GM19463 (cell line): ENCODE results near the gene PI4KA.
"Not testable (repeated sequence)": the region's sequence is repeated elsewhere in the genome, so short reads cannot be mapped to it uniquely, and the experiment has no call there.

Source experiments
- ATAC-seq: cut with Tn5 transposase; IDR thresholded peaks from one replicate; pipeline ENCODE4 v1.9.1; 2021; ENCODE audit warnings: mild to moderate bottlenecking, moderate library complexity; ENCODE audit not compliant: unreplicated experiment

Gene PI4KA

DNA sequence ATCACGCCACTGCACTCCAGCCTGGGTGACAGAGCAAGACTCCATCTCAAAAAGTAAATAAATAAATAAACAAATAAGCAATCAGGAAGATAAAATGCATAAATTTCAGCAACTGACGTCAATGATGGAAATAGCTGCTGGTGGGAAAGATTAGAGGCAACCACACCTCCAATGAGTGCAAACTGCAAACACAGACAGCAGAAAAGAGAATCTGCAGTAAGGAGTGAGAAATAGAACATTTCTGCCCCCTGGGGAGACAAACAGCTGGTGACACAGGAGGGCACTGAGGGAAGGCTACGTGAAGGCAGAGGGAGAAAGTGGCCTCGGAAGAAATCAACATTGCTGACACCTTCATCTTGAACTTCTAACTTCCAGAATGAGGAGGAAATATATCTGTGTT is 6.5 kb downstream of the PI4KA start:
- ATAC-seq = no peak

DNA sequence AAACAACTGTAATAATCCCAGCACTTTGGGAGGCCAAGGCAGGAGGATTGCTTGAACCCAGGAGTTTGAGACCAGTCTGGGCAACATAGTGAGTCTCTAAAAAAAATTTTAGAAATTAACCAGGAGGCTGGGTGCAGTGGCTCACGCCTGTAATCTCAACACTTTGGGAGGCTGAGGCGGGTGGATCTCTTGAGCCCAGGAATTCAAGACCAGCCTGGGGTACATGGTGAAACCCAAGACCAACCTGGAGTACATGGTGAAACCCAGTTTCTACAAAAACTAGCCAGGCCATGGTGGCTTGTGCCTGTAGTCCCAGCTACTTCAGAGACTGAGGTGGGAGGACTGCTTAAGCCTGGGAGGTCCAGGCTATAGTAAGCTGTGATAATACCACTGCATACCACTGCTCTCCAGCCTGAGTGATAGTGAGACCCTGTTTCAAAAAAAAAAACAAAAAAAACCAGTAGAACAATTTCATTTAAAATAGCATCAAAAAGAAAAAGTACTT is 11.2 kb downstream of the PI4KA start:
- ATAC-seq = no peak

GRCh38 chr22:20844055-20845037 is 14.3 kb downstream of the PI4KA start:
- no peak for ATAC-seq

GRCh38 chr22:20843501-20843900 is 15.1 kb downstream of the PI4KA start:
- ATAC-seq = no peak

GRCh38 chr22:20840646-20841371 is 17.8 kb downstream of the PI4KA start:
- no peak for ATAC-seq

- no peak for ATAC-seq
Measured at GRCh38 chr22:20839837-20840645, 18.6 kb downstream of the PI4KA start.

GRCh38 chr22:20839354-20839753 is 19.3 kb downstream of the PI4KA start:
- ATAC-seq = not testable (repeated sequence)

DNA sequence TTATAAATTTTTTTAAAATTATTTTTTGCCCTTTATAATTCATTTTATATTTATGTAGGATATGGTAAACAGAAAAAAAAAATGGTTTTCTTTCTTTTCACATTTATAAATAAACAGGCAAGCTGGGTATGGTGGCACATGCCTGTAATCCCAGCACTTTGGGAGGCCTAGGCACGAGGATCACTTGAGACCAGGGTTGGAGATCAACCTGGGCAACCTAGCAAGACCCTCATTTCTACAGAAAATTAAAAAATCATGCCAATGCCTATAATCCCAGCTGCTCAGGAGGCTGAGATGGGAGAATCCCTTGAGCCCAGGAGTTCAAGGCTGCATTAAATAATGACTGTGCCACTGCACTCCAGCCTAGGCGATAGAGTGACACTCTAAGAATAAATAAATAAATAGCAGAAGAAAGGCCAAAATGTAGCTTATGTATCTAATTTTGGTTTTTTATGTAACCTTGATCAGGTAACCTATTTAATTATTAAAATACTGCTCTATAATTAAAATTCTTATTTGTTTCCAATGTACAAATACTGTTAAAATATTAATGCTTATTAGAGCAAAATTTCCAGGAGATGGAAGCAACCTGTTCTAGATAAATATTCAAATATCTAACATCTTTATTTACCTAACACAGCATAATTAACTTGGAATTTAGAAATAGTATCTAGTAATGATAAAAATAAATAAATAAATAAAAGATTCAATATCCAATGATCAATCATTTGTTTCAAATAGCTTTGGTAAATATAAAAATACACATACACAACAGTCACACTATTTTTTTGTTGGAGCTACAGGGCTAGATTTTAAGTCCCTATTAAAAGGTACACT is 21.4 kb downstream of the PI4KA start:
- ATAC-seq = no peak

- ATAC-seq = no peak
Measured at GRCh38 chr22:20834725-20835124, 23.9 kb downstream of the PI4KA start.

- ATAC-seq = no peak
Measured at GRCh38 chr22:20834206-20834605, 24.4 kb downstream of the PI4KA start.

DNA sequence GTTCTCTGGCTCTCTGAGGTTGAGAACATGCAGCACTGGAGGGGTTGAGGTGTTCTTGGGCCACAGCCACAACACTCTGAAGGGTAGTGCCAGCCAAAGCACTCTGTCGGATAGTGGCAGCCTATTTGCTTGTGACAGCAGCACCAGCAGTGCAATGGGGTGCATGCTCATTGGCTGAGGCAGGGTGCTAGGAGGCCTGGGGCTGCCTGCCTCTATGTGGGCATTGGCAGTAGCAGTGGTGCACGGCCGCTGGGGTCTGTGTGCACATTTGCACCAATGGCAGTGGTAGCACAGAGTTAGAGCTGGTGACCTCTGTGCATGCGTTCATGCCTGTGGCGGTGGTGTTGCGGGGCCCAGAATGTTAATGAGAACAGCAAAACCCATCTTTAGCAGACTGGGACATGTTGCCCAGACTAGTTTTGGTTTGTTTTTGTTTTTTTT is 25.4 kb downstream of the PI4KA start:
- ATAC-seq = no peak

- ATAC-seq = no peak
Measured at GRCh38 chr22:20829491-20830134, 29.0 kb downstream of the PI4KA start.

DNA sequence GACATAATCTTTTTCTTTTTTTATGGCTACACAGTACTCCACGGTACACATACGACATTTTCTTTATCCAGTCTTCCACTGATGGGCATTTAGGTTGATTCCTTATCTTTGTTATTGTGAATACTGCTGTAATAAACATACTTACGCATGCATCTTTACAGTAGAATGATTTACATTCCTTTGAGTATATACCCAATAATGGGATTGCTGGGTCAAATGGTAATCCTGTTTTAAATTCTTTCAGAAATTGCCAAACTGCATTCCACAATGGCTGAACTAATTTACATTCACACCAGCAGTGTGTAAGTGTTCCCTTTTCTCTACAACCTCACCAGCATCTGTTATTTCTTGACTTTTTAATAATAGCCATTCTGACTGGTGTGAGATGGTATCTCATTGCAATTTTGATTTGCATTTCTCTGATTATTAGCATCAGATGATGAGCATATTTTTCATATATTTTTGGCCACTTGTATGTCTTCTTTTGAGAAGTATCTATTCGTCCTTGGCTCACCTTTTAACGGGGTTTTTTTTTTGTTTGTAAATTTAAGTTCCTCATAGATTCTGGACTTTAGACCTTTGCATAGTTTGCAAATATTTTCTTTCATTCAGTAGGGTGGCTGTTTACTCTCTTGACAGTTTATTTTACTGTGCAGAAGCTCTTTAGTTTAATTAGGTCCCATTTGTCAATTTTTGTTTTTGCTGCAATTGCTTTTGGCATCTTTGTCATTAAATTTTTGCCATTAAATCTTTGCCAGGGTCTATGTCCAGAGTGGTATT is 32.0 kb downstream of the PI4KA start:
- ATAC-seq = not testable (repeated sequence)

DNA sequence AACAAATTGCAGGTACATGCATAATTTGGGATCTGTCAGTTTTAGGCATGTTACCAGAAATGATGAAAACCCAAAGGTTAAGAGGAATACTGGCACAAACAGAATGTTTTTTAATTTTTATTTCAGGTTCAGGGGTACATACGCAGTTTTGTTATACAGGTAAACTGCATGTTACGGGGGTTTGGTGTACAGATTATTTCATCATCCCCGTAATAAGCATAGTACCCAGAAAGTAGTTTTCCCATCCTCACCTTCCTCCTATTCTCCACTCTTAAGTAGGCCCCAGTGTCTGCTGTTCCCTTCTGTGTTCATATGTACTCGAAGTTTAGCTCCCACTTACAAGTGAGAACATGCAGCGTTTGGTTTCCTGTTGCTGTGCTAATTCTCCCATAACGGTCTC is 33.0 kb downstream of the PI4KA start:
- no peak for ATAC-seq

DNA sequence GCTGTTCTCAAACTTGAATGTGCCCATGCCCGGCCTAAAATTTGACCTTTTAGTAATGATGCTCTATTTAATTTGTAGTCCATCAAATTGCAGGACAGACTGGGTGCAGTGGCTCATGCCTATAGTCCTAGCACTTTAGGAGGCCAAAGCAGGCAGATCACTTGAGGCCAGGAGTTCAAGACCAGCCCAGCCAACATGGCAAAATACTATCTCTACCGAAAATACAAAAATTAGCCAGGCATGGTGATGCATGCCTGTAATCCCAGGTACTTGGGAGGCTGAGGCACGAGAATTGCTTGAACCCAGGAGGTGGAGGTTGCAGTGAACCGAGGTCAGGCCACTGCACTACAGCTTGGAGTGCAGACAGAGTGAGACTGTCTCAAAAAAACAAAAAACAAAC is 33.4 kb downstream of the PI4KA start:
- ATAC-seq = not testable (repeated sequence)

- no peak for ATAC-seq
Measured at GRCh38 chr22:20823264-20823663, 35.3 kb downstream of the PI4KA start.

DNA sequence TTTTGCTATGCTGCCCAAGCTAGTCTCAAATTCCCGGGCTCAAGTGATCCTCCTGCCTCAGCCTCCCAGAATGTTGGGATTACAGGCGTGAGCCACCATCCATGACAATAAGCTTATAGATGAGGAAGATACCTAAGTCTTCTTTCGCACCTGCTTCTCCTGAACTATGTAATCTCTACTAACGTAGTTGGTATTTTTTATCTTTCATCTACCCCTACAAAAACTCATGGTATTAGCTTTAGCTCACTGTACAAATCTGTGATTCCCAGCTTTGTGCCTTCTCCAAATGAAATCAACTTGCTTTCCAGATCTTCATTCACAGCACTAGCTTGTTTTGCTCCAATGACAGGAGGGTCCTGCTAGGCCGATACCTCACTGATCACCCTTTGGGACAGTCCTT is 36.4 kb downstream of the PI4KA start:
- ATAC-seq = no peak

DNA sequence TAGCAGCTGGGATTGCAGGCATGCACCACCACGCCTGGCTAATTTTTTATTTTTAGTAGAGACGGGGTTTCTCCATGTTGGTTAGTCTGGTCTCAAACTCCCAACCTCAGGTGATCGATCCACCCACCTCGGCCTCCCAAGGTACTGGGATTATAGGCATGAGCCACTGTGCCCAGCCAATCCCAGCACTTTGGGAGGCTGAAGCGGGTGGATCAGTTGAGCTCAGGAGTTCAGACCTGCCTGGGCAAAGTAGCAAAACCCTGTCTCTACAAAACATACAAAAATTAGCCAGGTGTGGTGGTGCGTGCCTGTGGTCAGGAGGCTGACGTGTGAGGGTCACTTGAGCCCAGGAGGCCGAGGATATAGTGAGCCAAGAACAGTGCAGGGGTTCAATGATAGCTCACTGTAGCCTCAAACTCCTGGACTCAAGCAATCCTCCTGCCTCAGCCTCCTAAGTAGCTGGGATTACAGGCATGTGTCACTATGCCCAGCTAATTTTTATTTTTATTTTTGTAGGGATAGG is 36.8 kb downstream of the PI4KA start:
- ATAC-seq = not testable (repeated sequence)
